Adrenal gland (tissue), 5 donors: ENCODE measurements around the gene TRIM14.

Experiments
- POLR2A ChIP-seq, 2 donors: fragments of 450-650 bp; IDR thresholded peaks; one replicate each; pipeline ENCODE4 v1.6.1; 2017; ENCODE audit warnings: antibody characterized with exemption in 2 of 2, mild to moderate bottlenecking in 2 of 2, moderate library complexity in 1 of 2
- TF ChIP-seq, protein P1 (sequence below), 6 experiments: fragments of 450-650 bp in 4 of 6; fragments of 200-600 bp in 2 of 6; sonication (generic) in 1 of 6; IDR thresholded peaks; 1 replicate in 5 of 6; 2 replicates in 1 of 6; pipeline versions ENCODE4 v1.5.1 to v1.8.0; 2016 to 2021; ENCODE audit warnings: antibody characterized with exemption in 6 of 6, mild to moderate bottlenecking in 2 of 6, moderate library complexity in 1 of 6
- donor health status: DM: no; HTN: no; CAD: no.

DNA sequence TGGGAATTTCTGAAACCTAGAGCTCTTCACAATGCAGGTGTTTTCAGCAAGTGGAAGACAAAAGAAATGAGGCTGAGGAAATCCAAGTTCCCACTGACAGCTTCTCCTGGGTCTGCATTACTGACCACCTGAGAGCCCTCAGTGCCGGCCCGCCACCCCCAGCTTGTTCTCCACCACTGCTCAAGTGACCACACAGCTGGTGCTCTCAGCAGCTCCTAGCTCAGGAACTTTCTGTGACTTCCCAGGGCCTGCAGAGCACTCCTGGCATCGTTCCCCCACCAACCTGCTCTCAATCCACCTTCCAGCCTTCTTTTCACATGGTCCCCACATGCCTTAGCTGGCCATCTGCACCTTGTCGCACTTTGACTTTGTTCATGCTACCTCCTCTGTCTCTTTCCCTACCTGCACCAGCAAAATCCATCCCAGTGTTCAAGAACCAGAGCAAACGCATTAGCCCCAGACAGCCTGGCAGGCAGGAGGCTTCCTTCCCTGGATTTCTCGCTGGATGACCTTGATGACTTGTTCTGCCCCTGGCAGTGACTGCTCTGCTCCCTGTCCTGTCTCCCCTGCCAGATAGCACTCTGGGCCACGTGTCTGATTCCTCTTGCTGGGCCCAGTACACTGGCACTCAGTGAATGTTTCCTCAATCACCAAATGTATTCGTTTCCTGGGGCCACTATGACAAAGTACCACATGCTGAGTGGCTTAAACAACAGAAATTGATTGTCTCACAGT, 97.5 kb downstream of the TRIM14 start:
- TF ChIP-seq, protein P1, sequence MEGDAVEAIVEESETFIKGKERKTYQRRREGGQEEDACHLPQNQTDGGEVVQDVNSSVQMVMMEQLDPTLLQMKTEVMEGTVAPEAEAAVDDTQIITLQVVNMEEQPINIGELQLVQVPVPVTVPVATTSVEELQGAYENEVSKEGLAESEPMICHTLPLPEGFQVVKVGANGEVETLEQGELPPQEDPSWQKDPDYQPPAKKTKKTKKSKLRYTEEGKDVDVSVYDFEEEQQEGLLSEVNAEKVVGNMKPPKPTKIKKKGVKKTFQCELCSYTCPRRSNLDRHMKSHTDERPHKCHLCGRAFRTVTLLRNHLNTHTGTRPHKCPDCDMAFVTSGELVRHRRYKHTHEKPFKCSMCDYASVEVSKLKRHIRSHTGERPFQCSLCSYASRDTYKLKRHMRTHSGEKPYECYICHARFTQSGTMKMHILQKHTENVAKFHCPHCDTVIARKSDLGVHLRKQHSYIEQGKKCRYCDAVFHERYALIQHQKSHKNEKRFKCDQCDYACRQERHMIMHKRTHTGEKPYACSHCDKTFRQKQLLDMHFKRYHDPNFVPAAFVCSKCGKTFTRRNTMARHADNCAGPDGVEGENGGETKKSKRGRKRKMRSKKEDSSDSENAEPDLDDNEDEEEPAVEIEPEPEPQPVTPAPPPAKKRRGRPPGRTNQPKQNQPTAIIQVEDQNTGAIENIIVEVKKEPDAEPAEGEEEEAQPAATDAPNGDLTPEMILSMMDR (IDR thresholded peaks at IDR 0.05) = no peak
- peak in 1 of 2 donors; percentile 16 for TF ChIP-seq POLR2A (IDR thresholded peaks at IDR 0.05)
